Osteocyte (in vitro differentiated cells): ENCODE data around the gene ANXA9. TPM values are rescaled to one million over a fixed set of nuclear protein-coding genes. Genes with fewer than 3 reads are reported as not detected.

Experiments used
- DNase-seq: peaks from one replicate; pipeline ENCODE4 v3.0.0; 2021; ENCODE audit warnings: mixed read lengths; ENCODE audit not compliant: unreplicated experiment; ENCODE audit errors: extremely low spot score
- H3K27ac Mint-ChIP-seq: one replicate; pipeline ENCODE4 v1.8.0; 2021; ENCODE audit warnings: mild to moderate bottlenecking, mixed read lengths; ENCODE audit not compliant: unreplicated experiment
- H3K27me3 Mint-ChIP-seq: one replicate; pipeline ENCODE4 v1.8.0; 2021; ENCODE audit warnings: mixed read lengths; ENCODE audit not compliant: unreplicated experiment
- H3K36me3 Mint-ChIP-seq: one replicate; pipeline ENCODE4 v1.8.0; 2021; ENCODE audit warnings: mixed read lengths; ENCODE audit not compliant: unreplicated experiment
- H3K4me1 Mint-ChIP-seq: one replicate; pipeline ENCODE4 v1.8.0; 2021; ENCODE audit warnings: mixed read lengths; ENCODE audit not compliant: unreplicated experiment
- H3K4me3 Mint-ChIP-seq: one replicate; pipeline ENCODE4 v1.8.0; 2021; ENCODE audit warnings: mild to moderate bottlenecking, moderate library complexity, mixed read lengths; ENCODE audit not compliant: unreplicated experiment
- H3K9me3 Mint-ChIP-seq: one replicate; pipeline ENCODE4 v1.8.0; 2021; ENCODE audit warnings: mixed read lengths; ENCODE audit not compliant: unreplicated experiment
- total RNA-seq: library from RNA; stranded (reverse); gene quantifications from 2 replicates; pipeline ENCODE4 v1.2.1, GENCODE V29; 2021
- TF ChIP-seq, protein P1 (sequence below): fragments of 200-600 bp; sonication (generic); IDR thresholded peaks from 2 replicates; pipeline ENCODE4 v1.5.0; 2021; ENCODE audit warnings: antibody characterized with exemption, mild to moderate bottlenecking, moderate library complexity

Gene ANXA9
- total RNA-seq, 1 donor from 2014 or later = not detected

DNA sequence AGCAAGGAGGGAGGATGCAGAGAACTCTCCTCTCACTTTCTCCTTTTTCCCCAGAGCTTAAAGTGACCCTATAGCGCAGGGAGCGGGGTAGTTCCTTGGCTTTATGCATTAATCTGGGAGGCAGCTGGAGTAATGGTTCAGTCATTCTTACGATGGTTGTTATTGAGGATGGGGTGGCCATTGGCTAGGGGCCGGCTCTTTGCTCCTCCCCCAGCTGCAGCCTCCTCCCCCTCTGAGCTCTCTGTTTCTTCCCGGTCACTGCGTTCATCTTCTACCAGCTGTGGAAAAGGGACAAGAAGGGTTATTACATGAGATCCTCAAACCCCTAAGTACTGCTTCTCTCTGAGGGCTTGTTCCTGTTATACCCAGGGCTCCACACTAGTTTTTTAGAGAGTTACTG is 16.1 kb upstream of the ANXA9 start:
- TF ChIP-seq, protein P1, sequence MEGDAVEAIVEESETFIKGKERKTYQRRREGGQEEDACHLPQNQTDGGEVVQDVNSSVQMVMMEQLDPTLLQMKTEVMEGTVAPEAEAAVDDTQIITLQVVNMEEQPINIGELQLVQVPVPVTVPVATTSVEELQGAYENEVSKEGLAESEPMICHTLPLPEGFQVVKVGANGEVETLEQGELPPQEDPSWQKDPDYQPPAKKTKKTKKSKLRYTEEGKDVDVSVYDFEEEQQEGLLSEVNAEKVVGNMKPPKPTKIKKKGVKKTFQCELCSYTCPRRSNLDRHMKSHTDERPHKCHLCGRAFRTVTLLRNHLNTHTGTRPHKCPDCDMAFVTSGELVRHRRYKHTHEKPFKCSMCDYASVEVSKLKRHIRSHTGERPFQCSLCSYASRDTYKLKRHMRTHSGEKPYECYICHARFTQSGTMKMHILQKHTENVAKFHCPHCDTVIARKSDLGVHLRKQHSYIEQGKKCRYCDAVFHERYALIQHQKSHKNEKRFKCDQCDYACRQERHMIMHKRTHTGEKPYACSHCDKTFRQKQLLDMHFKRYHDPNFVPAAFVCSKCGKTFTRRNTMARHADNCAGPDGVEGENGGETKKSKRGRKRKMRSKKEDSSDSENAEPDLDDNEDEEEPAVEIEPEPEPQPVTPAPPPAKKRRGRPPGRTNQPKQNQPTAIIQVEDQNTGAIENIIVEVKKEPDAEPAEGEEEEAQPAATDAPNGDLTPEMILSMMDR = no peak
- no peak for DNase-seq
- Mint-ChIP-seq H3K36me3 (peaks cover 58% of the 10 kb centered on the region), H3K4me3 (no peak overlapping the region), H3K4me1 (peaks cover 13% of the 10 kb centered on the region), H3K27ac (no peak overlapping the region), H3K27me3 (no peaks in the 10 kb centered on the region), H3K9me3 (no peaks in the 10 kb centered on the region)

GRCh38 chr1:150967936-150968335 is 14.2 kb upstream of the ANXA9 start:
- Mint-ChIP-seq H3K4me1 (peaks cover 32% of the 10 kb centered on the region), H3K4me3 (no peak overlapping the region), H3K27ac (no peak overlapping the region), H3K27me3 (no peaks in the 10 kb centered on the region), H3K36me3 (peaks cover 46% of the 10 kb centered on the region), H3K9me3 (no peaks in the 10 kb centered on the region)
- no peak for DNase-seq
- TF ChIP-seq, protein P1 = no peak

DNA sequence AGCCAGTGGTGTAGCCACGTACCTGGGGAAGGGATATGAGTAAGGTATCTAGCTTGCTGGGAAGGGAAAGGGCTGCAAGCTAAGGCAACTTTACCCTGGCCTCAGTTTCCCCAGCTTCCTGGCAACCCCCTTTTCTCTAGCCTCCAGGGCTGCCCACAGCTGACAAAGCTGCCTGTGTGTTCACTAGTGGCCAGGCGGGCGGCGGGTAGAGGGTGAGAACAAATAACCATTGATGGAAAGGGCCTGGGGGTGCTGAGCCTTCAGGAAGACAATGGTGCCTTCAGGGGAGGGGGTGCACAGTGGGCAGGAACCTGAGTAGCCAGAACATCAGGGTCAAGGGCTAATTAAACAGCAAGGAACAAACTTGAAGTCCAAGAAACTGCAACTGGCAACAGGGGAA is 13.6 kb upstream of the ANXA9 start:
- no peaks in the 10 kb centered on the region for H3K9me3 Mint-ChIP-seq
- no peak overlapping the region for H3K4me3 Mint-ChIP-seq
- no peak overlapping the region for H3K27ac Mint-ChIP-seq
- TF ChIP-seq, protein P1 = no peak
- peaks cover 40% of the 10 kb centered on the region for H3K36me3 Mint-ChIP-seq
- DNase-seq = no peak
- no peaks in the 10 kb centered on the region for H3K27me3 Mint-ChIP-seq
- peaks cover 37% of the 10 kb centered on the region for H3K4me1 Mint-ChIP-seq

- Mint-ChIP-seq H3K27ac (no peak overlapping the region), H3K4me3 (no peak overlapping the region), H3K27me3 (no peaks in the 10 kb centered on the region), H3K36me3 (peaks cover 30% of the 10 kb centered on the region), H3K4me1 (peaks cover 39% of the 10 kb centered on the region), H3K9me3 (no peaks in the 10 kb centered on the region)
- TF ChIP-seq, protein P1 = no peak
- no peak for DNase-seq
Observed at GRCh38 chr1:150969626-150970025, 12.5 kb upstream of the ANXA9 start.

GRCh38 chr1:150970808-150971582 is 11.1 kb upstream of the ANXA9 start:
- Mint-ChIP-seq H3K27ac (peak overlapping the region; percentile 89), H3K36me3 (peaks cover 21% of the 10 kb centered on the region), H3K4me3 (peak overlapping the region; percentile 83), H3K4me1 (peaks cover 40% of the 10 kb centered on the region), H3K27me3 (no peaks in the 10 kb centered on the region), H3K9me3 (no peaks in the 10 kb centered on the region)
- no peak for DNase-seq
- TF ChIP-seq, protein P1 = no peak
